Measurements from ENCODE around the gene SUSD1.

- no peak for TF ChIP-seq CTCF (IDR thresholded peaks at IDR 0.05; ENCODE audit: poor library complexity, severe bottlenecking)
- TF ChIP-seq, protein P1, sequence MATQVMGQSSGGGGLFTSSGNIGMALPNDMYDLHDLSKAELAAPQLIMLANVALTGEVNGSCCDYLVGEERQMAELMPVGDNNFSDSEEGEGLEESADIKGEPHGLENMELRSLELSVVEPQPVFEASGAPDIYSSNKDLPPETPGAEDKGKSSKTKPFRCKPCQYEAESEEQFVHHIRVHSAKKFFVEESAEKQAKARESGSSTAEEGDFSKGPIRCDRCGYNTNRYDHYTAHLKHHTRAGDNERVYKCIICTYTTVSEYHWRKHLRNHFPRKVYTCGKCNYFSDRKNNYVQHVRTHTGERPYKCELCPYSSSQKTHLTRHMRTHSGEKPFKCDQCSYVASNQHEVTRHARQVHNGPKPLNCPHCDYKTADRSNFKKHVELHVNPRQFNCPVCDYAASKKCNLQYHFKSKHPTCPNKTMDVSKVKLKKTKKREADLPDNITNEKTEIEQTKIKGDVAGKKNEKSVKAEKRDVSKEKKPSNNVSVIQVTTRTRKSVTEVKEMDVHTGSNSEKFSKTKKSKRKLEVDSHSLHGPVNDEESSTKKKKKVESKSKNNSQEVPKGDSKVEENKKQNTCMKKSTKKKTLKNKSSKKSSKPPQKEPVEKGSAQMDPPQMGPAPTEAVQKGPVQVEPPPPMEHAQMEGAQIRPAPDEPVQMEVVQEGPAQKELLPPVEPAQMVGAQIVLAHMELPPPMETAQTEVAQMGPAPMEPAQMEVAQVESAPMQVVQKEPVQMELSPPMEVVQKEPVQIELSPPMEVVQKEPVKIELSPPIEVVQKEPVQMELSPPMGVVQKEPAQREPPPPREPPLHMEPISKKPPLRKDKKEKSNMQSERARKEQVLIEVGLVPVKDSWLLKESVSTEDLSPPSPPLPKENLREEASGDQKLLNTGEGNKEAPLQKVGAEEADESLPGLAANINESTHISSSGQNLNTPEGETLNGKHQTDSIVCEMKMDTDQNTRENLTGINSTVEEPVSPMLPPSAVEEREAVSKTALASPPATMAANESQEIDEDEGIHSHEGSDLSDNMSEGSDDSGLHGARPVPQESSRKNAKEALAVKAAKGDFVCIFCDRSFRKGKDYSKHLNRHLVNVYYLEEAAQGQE (IDR thresholded peaks at IDR 0.05; ENCODE audit: borderline replicate concordance): no peak
- TF ChIP-seq EZH2 (IDR thresholded peaks at IDR 0.05; ENCODE audit: borderline replicate concordance, insufficient read depth, low read length, poor library complexity, severe bottlenecking): no peak
- TF ChIP-seq EP300 (conservative IDR thresholded peaks at IDR 0.05; ENCODE audit: poor library complexity, severe bottlenecking): no peak
- no peak for TF ChIP-seq RAD21 (conservative IDR thresholded peaks at IDR 0.05)
- no peak for TF ChIP-seq MXI1 (conservative IDR thresholded peaks at IDR 0.05; ENCODE audit: poor library complexity, severe bottlenecking)
- no peak for TF ChIP-seq POLR2AphosphoS5 (IDR thresholded peaks at IDR 0.05)
- no peak for TF ChIP-seq SMC3 (conservative IDR thresholded peaks at IDR 0.05; ENCODE audit: poor library complexity)
Observed at GRCh38 chr9:112127281-112127680, 47.8 kb downstream of the SUSD1 start.

Measured in neural cell (in vitro differentiated cells).